ENCODE results near the gene SGO1.

The SGO1 gene

GRCh38 chr3:20143519-20143918 is 42.5 kb downstream of the SGO1 start:
- no peak for DNase-seq (ENCODE audit: low read depth in 1 of 2, low spot score in 1 of 2)
- Histone ChIP-seq H3K4me3 (replicated peaks; ENCODE audit: insufficient read depth, low read length) (no peak overlapping the region), H3K27me3 (ENCODE audit: insufficient read depth, poor library complexity, severe bottlenecking) (no peaks in the 10 kb centered on the region), H3K27ac (replicated peaks) (no peak overlapping the region)
- no peak for TF ChIP-seq GABPA (IDR thresholded peaks at IDR 0.05; ENCODE audit: low read depth)
- no peak for TF ChIP-seq SPI1 (IDR thresholded peaks at IDR 0.05; ENCODE audit: borderline replicate concordance, low read depth)
- TF ChIP-seq REST (IDR thresholded peaks at IDR 0.05; ENCODE audit: insufficient replicate concordance, low read depth), result no peak
- TF ChIP-seq POLR2AphosphoS5 (IDR thresholded peaks at IDR 0.05; ENCODE audit: low read depth), result no peak
- no peak for TF ChIP-seq CTCF (IDR thresholded peaks at IDR 0.05; ENCODE audit: insufficient read depth, low read length)

GRCh38 chr3:20142517-20142916 is 43.5 kb downstream of the SGO1 start:
- no peaks in the 10 kb centered on the region for H3K27me3 ChIP-seq (ENCODE audit: insufficient read depth, poor library complexity, severe bottlenecking)
- no peak for DNase-seq (ENCODE audit: low read depth in 1 of 2, low spot score in 1 of 2)
- H3K27ac ChIP-seq (replicated peaks), result no peak overlapping the region
- H3K4me3 ChIP-seq (replicated peaks; ENCODE audit: insufficient read depth, low read length), result no peak overlapping the region
- TF ChIP-seq POLR2AphosphoS5 (IDR thresholded peaks at IDR 0.05; ENCODE audit: low read depth) (no peak), CTCF (IDR thresholded peaks at IDR 0.05; ENCODE audit: insufficient read depth, low read length) (no peak), SPI1 (IDR thresholded peaks at IDR 0.05; ENCODE audit: borderline replicate concordance, low read depth) (no peak), REST (IDR thresholded peaks at IDR 0.05; ENCODE audit: insufficient replicate concordance, low read depth) (no peak), GABPA (IDR thresholded peaks at IDR 0.05; ENCODE audit: low read depth) (no peak)

GRCh38 chr3:20141851-20142250 is 44.2 kb downstream of the SGO1 start:
- Histone ChIP-seq H3K27ac (replicated peaks) (no peak overlapping the region), H3K27me3 (ENCODE audit: insufficient read depth, poor library complexity, severe bottlenecking) (no peaks in the 10 kb centered on the region), H3K4me3 (replicated peaks; ENCODE audit: insufficient read depth, low read length) (no peak overlapping the region)
- no peak for DNase-seq (ENCODE audit: low read depth in 1 of 2, low spot score in 1 of 2)
- TF ChIP-seq POLR2AphosphoS5 (IDR thresholded peaks at IDR 0.05; ENCODE audit: low read depth) (no peak), SPI1 (IDR thresholded peaks at IDR 0.05; ENCODE audit: borderline replicate concordance, low read depth) (no peak), REST (IDR thresholded peaks at IDR 0.05; ENCODE audit: insufficient replicate concordance, low read depth) (no peak), GABPA (IDR thresholded peaks at IDR 0.05; ENCODE audit: low read depth) (no peak), CTCF (IDR thresholded peaks at IDR 0.05; ENCODE audit: insufficient read depth, low read length) (no peak)

Data from HL-60 (cell line).